Measurements from ENCODE around the gene SETX.

DNA sequence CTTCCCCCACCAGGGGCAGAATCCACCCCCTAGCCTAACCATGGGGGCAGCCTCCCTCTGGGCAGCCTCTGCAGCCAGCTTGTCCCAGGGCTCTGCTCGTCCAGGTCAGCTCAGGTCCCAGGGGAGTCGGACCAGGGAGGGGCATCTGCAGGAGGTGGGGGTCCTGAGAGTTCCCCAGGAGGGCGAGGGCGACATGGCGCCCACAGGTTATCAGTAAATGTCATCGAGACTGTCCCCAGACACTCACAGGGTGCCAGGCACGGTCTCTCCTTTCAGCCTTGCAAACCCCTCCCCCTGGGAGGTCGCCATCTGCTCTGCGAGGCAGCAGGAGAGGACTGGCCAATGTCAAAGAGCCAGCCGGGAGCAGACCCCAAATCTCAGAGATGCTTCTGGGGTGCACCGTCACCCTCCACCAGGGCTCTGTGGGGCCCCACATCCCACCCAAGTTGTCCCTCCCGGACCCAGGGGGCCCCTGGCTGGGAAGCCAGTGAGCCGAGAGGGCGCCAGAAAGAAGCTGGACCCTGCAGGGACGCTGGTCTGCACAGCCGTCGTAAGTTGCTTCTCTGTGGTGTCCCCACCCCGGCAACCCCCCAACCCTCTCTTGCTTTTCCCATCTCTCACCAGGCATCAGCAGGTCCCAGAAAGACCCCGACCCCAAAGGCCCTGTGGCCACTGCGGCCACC is 123.6 kb downstream of the SETX start:
- TF ChIP-seq, protein P1, sequence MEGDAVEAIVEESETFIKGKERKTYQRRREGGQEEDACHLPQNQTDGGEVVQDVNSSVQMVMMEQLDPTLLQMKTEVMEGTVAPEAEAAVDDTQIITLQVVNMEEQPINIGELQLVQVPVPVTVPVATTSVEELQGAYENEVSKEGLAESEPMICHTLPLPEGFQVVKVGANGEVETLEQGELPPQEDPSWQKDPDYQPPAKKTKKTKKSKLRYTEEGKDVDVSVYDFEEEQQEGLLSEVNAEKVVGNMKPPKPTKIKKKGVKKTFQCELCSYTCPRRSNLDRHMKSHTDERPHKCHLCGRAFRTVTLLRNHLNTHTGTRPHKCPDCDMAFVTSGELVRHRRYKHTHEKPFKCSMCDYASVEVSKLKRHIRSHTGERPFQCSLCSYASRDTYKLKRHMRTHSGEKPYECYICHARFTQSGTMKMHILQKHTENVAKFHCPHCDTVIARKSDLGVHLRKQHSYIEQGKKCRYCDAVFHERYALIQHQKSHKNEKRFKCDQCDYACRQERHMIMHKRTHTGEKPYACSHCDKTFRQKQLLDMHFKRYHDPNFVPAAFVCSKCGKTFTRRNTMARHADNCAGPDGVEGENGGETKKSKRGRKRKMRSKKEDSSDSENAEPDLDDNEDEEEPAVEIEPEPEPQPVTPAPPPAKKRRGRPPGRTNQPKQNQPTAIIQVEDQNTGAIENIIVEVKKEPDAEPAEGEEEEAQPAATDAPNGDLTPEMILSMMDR (IDR thresholded peaks at IDR 0.05) = no peak
- no peak for TF ChIP-seq POLR2AphosphoS5 (IDR thresholded peaks at IDR 0.05)
